Fibroblast of the aortic adventitia (primary cell): ENCODE measurements around the gene ITIH1. TPM values are rescaled to one million over a fixed set of nuclear protein-coding genes. Genes with fewer than 3 reads are reported as not detected.
A peak's percentile ranks its signal among the peaks of the same experiment; 100 is the strongest.

ENCODE experiments used
- DNase-seq: peaks from one replicate; pipeline ENCODE4 v3.0.0-alpha.2; 2010; ENCODE audit warnings: low read depth
- H3K4me3 ChIP-seq: 2 replicates; pipeline ENCODE4 v1.5.1; 2011; ENCODE audit warnings: low read depth, mild to moderate bottlenecking, control low read depth, low read length, moderate library complexity
- CTCF ChIP-seq: IDR thresholded peaks from 2 replicates; pipeline ENCODE4 v1.5.1; 2011; ENCODE audit warnings: mild to moderate bottlenecking, low read length, control low read depth, inconsistent platforms; ENCODE audit not compliant: insufficient read depth
- total RNA-seq: library from RNA; depleted of rRNA; stranded (reverse); fragments of >200 nt; gene quantifications from 2 replicates; pipeline ENCODE4 v1.2.3, GENCODE V29; 2012; ENCODE audit warnings: low replicate concordance

The ITIH1 gene
- total RNA-seq, 1 donor = not detected

GRCh38 chr3:52782412-52783210 lies 5.2 kb downstream of the ITIH1 start:
- DNase-seq = no peak
- no peak overlapping the region for H3K4me3 ChIP-seq
- no peak for TF ChIP-seq CTCF

- H3K4me3 ChIP-seq = no peak overlapping the region
- peak; percentile 5 for DNase-seq
- TF ChIP-seq CTCF = peak; percentile 16
Observed at GRCh38 chr3:52783211-52783555, 5.8 kb downstream of the ITIH1 start.

DNA sequence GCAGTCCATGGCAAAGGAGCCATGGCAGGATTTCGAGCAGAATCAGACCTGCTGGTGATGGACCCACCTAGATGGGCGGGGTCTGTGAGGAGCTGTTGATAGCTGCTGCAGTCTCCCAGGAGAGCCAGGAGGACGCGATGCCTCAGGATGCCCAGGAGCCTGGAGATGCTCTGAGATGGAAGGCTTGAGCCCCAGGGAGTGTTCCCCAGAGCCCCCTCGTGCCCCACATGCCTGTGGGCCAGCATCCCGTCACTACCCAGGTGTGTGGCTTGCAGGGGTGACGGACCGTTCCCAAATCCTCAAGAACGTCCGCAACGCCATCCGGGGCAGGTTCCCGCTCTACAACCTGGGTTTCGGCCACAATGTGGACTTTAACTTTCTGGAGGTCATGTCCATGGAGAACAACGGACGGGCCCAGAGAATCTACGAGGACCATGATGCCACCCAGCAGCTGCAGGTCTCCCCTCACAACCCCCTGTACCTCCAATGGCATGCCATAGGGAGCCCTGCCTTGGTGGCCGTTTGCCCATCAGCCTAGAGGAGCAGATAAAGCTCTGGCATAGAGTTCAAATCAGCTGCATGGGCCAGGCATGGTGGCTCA lies 6.7 kb downstream of the ITIH1 start:
- no peak for DNase-seq
- TF ChIP-seq CTCF = no peak
- H3K4me3 ChIP-seq = no peak overlapping the region

GRCh38 chr3:52784931-52785590 lies 7.7 kb downstream of the ITIH1 start:
- H3K4me3 ChIP-seq = no peak overlapping the region
- no peak for DNase-seq
- no peak for TF ChIP-seq CTCF

GRCh38 chr3:52786330-52787215 lies 9.2 kb downstream of the ITIH1 start:
- H3K4me3 ChIP-seq = no peak overlapping the region
- no peak for TF ChIP-seq CTCF
- no peak for DNase-seq

GRCh38 chr3:52787246-52787645 lies 9.8 kb downstream of the ITIH1 start:
- TF ChIP-seq CTCF = no peak
- no peak for DNase-seq
- H3K4me3 ChIP-seq = no peak overlapping the region
